OCI-LY7 (cell line): ENCODE results near the gene TRIM37. TPM values are rescaled to one million over a fixed set of nuclear protein-coding genes. Genes with fewer than 3 reads are reported as not detected.

Experiments used
- BruUV-seq: library from RNA; stranded (reverse); fragments of 400-500 nt; replicated peaks from 2 replicates; lab custom pipeline; 2021; lab: Mats Ljungman, UMichigan
- CTCF ChIA-PET: fragments of 300-600 bp; sonication (Branson Sonifier 250); formaldehyde crosslinking; loops from one replicate; lab custom pipeline; 2022; ENCODE audit warnings: antibody characterized with exemption; ENCODE audit not compliant: unreplicated experiment; lab: Charles Lee
- POLR2A ChIA-PET: fragments of 300-600 bp; sonication (Branson Sonifier 250); formaldehyde crosslinking; loops from one replicate; lab custom pipeline; 2022; ENCODE audit warnings: antibody characterized with exemption; lab: Charles Lee
- DNase-seq: peaks from one replicate; pipeline ENCODE4 v3.0.0-alpha.2; 2015; ENCODE audit warnings: low spot score
- H2AFZ ChIP-seq: fragments of 200-600 bp; sonication (generic), shearing (Covaris generic); 2 replicates; pipeline ENCODE4 v1.6.1; 2014; ENCODE audit warnings: mild to moderate bottlenecking, antibody characterized with exemption, low read length, moderate library complexity
- H3K27ac ChIP-seq: fragments of 200-600 bp; sonication (generic); 2 replicates; pipeline ENCODE4 v1.5.1; 2014; ENCODE audit warnings: mixed run types, low read depth, mild to moderate bottlenecking, moderate library complexity, low read length, inconsistent platforms; ENCODE audit not compliant: poor library complexity, severe bottlenecking
- H3K36me3 ChIP-seq: fragments of 200-600 bp; sonication (generic); 2 replicates; pipeline ENCODE4 v1.6.1; 2014; ENCODE audit warnings: mild to moderate bottlenecking, antibody characterized with exemption, low read length, moderate library complexity, mixed read lengths; ENCODE audit not compliant: insufficient read depth
- H3K4me1 ChIP-seq: fragments of 200-600 bp; sonication (generic); 2 replicates; pipeline ENCODE4 v1.5.1; 2014; ENCODE audit warnings: mild to moderate bottlenecking, low read length; ENCODE audit not compliant: insufficient read depth, poor library complexity, severe bottlenecking
- H3K4me2 ChIP-seq: fragments of 200-600 bp; sonication (generic); 2 replicates; pipeline ENCODE4 v1.6.1; 2014; ENCODE audit warnings: mild to moderate bottlenecking, low read length
- H3K4me3 ChIP-seq: fragments of 200-600 bp; sonication (generic); 2 replicates; pipeline ENCODE4 v1.5.1; 2014; ENCODE audit warnings: mild to moderate bottlenecking, low read depth, low read length; ENCODE audit not compliant: poor library complexity, severe bottlenecking
- H3K79me2 ChIP-seq: fragments of 200-600 bp; sonication (generic); 2 replicates; pipeline ENCODE4 v1.6.1; 2016; ENCODE audit warnings: low read depth, mild to moderate bottlenecking, low read length, moderate library complexity, mixed read lengths; ENCODE audit not compliant: insufficient read depth
- H3K9me2 ChIP-seq: fragments of 200-600 bp; sonication (generic); 2 replicates; pipeline ENCODE4 v1.6.1; 2016; ENCODE audit warnings: mild to moderate bottlenecking, low read length, mixed read lengths; ENCODE audit not compliant: insufficient read depth
- H3K9me3 ChIP-seq: fragments of 200-600 bp; sonication (generic); 2 replicates; pipeline ENCODE4 v1.6.1; 2014; ENCODE audit warnings: mild to moderate bottlenecking, mixed run types, low read length, mixed read lengths
- H4K20me1 ChIP-seq: fragments of 200-600 bp; sonication (generic); 2 replicates; pipeline ENCODE4 v1.6.1; 2014; ENCODE audit warnings: mild to moderate bottlenecking, antibody characterized with exemption, low read length, moderate library complexity, mixed read lengths; ENCODE audit not compliant: insufficient read depth
- EZH2phosphoT487 ChIP-seq: fragments of 200-600 bp; sonication (generic); IDR thresholded peaks from 2 replicates; pipeline ENCODE4 v1.6.1; 2018; ENCODE audit warnings: low read depth, borderline replicate concordance, mild to moderate bottlenecking, mixed run types, antibody characterized with exemption, low read length, moderate library complexity, mixed read lengths
- intact Hi-C: fragments of 100-400 bp; cut with micrococcal nuclease; formaldehyde crosslinking; loops from one replicate; pipeline ENCODE4 v1.10.0; 2022; ENCODE audit not compliant: unreplicated experiment
- total RNA-seq, 2 experiments: library from RNA; depleted of rRNA in 1 of 2; stranded (reverse); fragments of >200 nt in 1 of 2; shearing (Covaris generic) in 1 of 2; gene quantifications; 2 replicates each; pipeline ENCODE4 v1.2.3, GENCODE V29; 2014 to 2022
- TF ChIP-seq, protein P1 (sequence below): fragments of 200-600 bp; sonication (generic); conservative IDR thresholded peaks from 2 replicates; pipeline ENCODE4 v1.5.1; 2014; ENCODE audit warnings: mild to moderate bottlenecking, antibody characterized with exemption, low read length, moderate library complexity, mixed read lengths

Gene TRIM37
- total RNA-seq, 2 experiments from 2014 or later = 27.9 to 35.4 TPM

DNA sequence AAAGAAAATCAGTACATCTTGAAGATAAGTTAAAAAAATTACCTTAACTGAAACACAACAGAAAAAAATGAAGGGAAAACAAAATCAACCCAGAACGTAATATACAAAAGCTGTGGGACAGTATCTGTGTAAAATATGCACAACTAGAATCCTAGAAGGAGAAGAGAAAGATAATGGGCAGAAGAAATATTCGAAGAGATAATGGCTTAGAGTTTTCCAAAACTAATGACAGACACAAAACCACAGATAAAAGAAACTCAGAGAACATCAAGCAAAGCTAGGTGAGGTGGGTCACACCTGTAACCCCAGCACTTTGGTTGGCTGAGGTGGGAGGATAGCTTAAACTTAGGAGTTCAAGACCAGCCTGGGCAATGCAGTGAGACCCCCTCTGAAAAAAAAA is 117.1 kb downstream of the TRIM37 start:
- ChIA-PET POLR2A (interaction anchor here (0.7 to 1.0 kb wide), 2 partner anchors 13 to 467 kb away, joined by 5 to 6 read pairs; no protein-coding TSS in a partner anchor), CTCF (no interaction called here)
- Histone ChIP-seq H3K27ac (no peak overlapping the region), H2AFZ (no peak overlapping the region), H3K9me3 (no peaks in the 10 kb centered on the region), H3K36me3 (peaks cover 22% of the 10 kb centered on the region), H3K4me2 (no peak overlapping the region), H3K4me3 (no peak overlapping the region), H3K4me1 (no peaks in the 10 kb centered on the region), H3K9me2 (no peaks in the 10 kb centered on the region), H3K79me2 (no peaks in the 10 kb centered on the region), H4K20me1 (no peaks in the 10 kb centered on the region)
- no TSS peak for BruUV-seq
- DNase-seq = no peak
- intact Hi-C loops = no loop called here
- TF ChIP-seq, protein P1, sequence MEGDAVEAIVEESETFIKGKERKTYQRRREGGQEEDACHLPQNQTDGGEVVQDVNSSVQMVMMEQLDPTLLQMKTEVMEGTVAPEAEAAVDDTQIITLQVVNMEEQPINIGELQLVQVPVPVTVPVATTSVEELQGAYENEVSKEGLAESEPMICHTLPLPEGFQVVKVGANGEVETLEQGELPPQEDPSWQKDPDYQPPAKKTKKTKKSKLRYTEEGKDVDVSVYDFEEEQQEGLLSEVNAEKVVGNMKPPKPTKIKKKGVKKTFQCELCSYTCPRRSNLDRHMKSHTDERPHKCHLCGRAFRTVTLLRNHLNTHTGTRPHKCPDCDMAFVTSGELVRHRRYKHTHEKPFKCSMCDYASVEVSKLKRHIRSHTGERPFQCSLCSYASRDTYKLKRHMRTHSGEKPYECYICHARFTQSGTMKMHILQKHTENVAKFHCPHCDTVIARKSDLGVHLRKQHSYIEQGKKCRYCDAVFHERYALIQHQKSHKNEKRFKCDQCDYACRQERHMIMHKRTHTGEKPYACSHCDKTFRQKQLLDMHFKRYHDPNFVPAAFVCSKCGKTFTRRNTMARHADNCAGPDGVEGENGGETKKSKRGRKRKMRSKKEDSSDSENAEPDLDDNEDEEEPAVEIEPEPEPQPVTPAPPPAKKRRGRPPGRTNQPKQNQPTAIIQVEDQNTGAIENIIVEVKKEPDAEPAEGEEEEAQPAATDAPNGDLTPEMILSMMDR = no peak
- no peak for TF ChIP-seq EZH2phosphoT487

DNA sequence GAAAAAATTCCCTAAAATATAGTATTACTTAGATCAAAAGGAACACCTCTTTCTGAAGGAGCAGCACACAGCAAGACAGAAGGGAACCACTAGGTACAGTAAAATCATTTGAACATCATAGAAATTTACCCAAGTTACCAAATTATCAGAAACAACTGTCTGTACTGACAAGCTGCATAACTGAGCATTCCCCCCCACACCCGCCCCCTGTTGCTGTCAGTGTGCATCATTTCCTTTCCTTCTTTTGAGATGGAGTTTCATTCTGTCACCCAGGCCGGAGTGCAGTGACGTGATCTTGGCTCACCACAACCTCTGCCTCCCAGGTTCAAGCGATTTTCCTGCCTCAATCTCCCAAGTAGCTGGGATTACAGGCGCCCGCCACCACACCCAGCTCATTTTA is 120.7 kb downstream of the TRIM37 start:
- ChIA-PET POLR2A (no interaction called here), CTCF (no interaction called here)
- no TSS peak for BruUV-seq
- H2AFZ ChIP-seq = no peak overlapping the region
- no peaks in the 10 kb centered on the region for H4K20me1 ChIP-seq
- H3K4me2 ChIP-seq = no peak overlapping the region
- no peaks in the 10 kb centered on the region for H3K36me3 ChIP-seq
- no peaks in the 10 kb centered on the region for H3K9me2 ChIP-seq
- no peak overlapping the region for H3K27ac ChIP-seq
- H3K4me1 ChIP-seq = no peaks in the 10 kb centered on the region
- TF ChIP-seq, protein P1 = no peak
- TF ChIP-seq EZH2phosphoT487 = no peak
- H3K9me3 ChIP-seq = no peaks in the 10 kb centered on the region
- intact Hi-C loops = no loop called here
- DNase-seq = no peak
- H3K79me2 ChIP-seq = no peaks in the 10 kb centered on the region
- no peak overlapping the region for H3K4me3 ChIP-seq

GRCh38 chr17:58985367-58985766 is 121.3 kb downstream of the TRIM37 start:
- Histone ChIP-seq H3K27ac (no peak overlapping the region), H3K79me2 (no peaks in the 10 kb centered on the region), H3K9me2 (no peaks in the 10 kb centered on the region), H3K36me3 (no peaks in the 10 kb centered on the region), H2AFZ (no peak overlapping the region), H4K20me1 (no peaks in the 10 kb centered on the region), H3K4me3 (no peak overlapping the region), H3K4me1 (no peaks in the 10 kb centered on the region), H3K4me2 (no peak overlapping the region), H3K9me3 (no peaks in the 10 kb centered on the region)
- ChIA-PET POLR2A (no interaction called here), CTCF (no interaction called here)
- no TSS peak for BruUV-seq
- no peak for DNase-seq
- intact Hi-C loops = no loop called here
- TF ChIP-seq, protein P1 = no peak
- no peak for TF ChIP-seq EZH2phosphoT487
